Body of pancreas (tissue), 4 donors: ENCODE data around the gene KRT83.

Experiments
- POLR2A ChIP-seq, 3 donors: fragments of 450-650 bp; IDR thresholded peaks; one replicate each; pipeline ENCODE4 v1.6.1; 2016; ENCODE audit warnings: antibody characterized with exemption in 3 of 3, mild to moderate bottlenecking in 2 of 3
- TF ChIP-seq, protein P1 (sequence below), 7 experiments: fragments of 450-650 bp in 4 of 7; fragments of 200-600 bp in 3 of 7; sonication (generic) in 3 of 7; IDR thresholded peaks; one replicate each; pipeline ENCODE4 v1.5.1; 2016 to 2019; ENCODE audit warnings: antibody characterized with exemption in 7 of 7

DNA sequence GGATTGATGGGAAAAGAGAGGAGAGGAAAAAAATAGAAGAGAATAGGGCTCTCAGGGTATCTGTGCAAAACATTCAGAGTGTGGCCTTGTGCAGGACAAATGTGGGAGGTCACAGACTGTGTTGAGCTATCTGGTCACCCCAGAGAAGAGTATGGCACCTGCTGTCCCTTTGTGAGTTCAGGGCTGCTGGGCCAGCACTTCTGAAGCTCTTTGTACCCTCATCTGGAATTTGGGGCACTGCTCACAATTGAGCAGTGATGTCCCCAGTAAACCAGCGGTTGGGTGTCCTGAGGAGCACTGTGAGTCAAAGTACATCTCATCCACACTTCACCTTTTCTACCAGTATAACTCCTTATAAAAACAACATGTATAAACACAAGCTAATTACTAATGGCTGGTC is 27.3 kb downstream of the KRT83 start:
- TF ChIP-seq, protein P1, sequence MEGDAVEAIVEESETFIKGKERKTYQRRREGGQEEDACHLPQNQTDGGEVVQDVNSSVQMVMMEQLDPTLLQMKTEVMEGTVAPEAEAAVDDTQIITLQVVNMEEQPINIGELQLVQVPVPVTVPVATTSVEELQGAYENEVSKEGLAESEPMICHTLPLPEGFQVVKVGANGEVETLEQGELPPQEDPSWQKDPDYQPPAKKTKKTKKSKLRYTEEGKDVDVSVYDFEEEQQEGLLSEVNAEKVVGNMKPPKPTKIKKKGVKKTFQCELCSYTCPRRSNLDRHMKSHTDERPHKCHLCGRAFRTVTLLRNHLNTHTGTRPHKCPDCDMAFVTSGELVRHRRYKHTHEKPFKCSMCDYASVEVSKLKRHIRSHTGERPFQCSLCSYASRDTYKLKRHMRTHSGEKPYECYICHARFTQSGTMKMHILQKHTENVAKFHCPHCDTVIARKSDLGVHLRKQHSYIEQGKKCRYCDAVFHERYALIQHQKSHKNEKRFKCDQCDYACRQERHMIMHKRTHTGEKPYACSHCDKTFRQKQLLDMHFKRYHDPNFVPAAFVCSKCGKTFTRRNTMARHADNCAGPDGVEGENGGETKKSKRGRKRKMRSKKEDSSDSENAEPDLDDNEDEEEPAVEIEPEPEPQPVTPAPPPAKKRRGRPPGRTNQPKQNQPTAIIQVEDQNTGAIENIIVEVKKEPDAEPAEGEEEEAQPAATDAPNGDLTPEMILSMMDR (IDR thresholded peaks at IDR 0.05), result no peak
- TF ChIP-seq POLR2A (IDR thresholded peaks at IDR 0.05), result no peak
